IPS-NIHi7 (cell line): ENCODE measurements around the gene YPEL2.
"Not testable (repeated sequence)": the region's sequence is repeated elsewhere in the genome, so short reads cannot be mapped to it uniquely, and the experiment has no call there.

Experiments
- DNase-seq: peaks from one replicate; pipeline ENCODE4 v3.0.0; 2012; ENCODE audit warnings: mixed read lengths; ENCODE audit errors: extremely low spot score

Gene YPEL2, protein sequence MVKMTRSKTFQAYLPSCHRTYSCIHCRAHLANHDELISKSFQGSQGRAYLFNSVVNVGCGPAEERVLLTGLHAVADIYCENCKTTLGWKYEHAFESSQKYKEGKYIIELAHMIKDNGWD

DNA sequence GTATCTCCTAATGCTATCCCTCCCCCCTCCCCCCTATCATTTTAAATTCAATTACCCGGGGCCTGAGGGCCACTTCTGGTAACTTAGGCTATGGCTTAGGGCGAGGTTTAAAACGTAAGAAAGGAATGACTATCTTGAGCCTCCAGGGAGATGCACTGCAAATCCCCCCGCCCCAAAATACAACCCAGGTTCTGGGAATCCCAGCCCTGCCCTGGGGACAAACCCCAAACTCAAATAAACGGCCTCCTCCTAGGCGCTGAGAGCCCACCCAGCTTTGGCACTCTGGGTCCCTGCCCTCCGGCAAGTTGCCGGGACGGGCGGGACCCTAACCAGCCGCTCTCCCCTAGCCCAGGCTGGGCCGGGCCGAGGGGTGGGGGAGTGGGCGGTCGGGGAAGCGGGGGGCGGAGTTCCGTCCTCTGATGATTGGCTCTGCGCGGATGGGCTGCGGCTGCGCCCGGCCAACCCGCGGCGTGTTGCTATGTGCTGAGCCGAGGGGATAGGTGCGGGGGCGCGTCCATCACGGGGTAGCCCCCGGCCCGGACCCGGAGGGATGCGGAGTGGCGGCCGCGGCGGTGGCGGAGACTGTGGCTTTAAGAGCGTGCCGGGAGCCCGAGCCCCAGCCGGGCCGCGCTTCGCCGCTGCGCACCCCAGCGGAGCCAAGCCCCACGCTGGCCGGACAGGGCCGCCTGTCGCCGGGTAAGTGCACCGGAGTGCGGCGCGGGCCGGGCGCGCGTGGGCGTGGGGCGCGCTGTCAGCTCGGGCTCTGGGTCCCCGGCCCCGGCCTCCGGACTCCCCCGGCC is at the start of gene YPEL2:
YPEL2 (plus strand) TSS at position 527 of the 800 bp plus-strand sequence. CDS start 21,755 bp downstream, outside the sequence.
- peak; percentile 99 for DNase-seq

DNA sequence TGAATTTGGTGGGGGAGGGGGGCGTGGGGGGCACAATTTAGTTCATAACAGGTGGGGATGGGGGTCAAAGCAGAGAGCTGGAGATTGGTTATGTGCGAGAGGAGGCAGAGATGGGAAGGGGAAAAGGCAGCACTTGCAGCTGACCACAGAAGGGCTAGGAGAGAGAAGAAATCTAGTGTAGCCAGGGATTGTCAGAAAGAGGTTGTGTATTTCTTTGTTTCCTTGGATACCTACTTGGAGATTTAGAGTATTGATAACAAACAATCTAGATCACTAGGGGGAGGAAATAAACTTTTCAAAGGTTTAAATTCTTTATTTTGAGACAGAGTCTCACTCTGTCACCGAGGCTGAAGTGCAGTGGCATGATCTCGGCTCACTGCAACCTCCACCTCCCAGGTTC is 47.1 kb upstream of the YPEL2 start:
- no peak for DNase-seq

DNA sequence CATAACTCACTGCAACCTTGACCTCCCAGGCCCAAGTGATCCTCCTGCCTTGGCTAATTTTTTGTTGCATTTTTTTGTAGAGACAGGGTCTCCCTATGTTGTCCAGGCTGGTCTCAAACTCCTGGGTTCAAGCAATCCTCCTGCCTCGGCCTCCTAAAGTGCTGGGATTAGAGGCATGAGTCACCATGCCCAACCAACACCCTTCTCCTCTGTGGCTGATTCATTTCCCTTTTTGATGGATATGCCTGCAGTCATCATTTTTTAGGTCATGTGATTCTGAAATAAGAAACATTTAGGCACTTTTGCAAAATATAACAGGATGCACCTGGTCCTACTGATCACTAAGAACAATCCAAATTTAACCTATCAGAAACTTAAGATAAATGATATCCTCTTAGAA is 44.0 kb upstream of the YPEL2 start:
- no peak for DNase-seq

DNA sequence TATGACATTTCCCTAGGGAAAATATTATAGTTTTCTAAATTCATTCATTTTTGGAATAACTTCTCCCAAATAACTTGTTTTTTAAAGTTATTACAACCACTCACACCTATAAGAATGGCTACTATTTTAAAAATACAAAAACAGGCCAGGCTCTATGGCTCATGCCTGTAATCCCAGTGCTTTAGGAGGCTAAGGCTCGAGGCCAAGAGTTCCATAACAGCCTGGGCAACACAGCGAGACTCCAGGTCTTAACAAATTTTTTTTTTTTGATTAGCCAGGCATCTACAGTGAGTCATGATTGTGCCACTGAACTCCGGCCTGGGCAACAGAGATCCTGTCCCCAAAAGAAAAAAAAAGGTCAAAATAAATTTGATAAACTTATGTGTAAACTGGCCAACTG is 43.6 kb upstream of the YPEL2 start:
- DNase-seq: no peak

DNA sequence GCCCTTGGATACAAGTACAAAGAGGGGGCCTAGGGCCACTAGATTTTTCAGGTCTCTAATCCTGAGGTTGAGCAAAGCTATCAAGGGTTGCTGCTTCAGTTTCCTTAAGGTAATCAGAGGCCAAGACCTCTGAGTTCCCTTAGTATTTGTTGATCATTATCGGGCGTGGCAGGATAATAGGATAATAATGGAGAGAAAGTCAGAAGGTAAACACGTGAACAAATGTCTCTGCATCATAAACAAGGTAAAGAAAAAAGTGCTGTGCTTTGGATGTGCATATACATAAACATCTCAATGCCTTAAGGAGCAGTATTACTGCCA is 41.5 kb upstream of the YPEL2 start:
- peak; percentile 9 for DNase-seq

DNA sequence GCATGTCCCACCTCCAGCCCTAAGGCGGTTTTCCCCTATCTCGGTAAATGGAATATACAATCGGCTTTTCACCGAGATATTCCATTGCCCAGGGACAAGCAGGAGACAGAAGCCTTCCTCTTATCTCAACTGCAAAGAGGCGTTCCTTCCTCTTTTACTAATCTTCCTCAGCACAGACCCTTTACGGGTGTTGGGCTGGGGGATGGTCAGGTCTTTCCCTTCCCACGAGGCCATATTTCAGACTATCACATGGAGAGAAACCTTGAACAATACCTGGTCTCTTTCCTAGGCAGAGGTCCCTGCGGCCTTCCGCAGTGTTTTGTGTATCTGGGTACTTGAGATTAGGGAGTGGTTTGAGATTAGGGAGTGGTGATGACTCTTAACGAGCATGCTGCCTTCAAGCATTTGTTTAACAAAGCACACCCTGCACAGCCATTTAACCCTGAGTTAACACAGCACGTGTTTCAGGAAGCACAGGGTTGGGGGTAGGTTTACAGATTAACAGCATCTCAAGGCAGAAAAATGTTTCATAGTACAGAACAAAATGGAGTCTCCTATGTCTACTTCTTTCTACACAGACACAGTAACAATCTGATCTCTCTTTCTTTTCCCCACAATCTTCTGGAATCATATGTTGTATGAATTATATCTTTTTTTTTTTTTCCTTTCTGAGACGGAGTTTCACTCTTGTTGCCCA is 41.0 kb upstream of the YPEL2 start:
- peak; percentile 16 for DNase-seq

DNA sequence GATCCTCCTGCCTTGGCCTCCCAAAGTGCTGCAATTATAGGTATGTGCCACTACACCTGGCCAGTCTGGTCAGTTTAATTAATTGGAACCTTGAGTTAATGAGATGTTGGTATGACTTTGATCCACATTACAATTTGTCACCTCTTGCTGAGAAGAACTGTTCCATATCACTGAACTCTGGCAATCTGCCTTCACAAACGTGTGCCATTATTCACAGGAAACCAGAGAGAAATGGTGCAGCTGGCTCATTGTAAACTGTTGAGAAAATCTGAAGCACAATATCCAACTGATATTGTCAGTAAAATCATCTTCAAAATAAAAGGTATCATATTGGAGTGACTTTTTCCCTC is 39.3 kb upstream of the YPEL2 start:
- DNase-seq: no peak

DNA sequence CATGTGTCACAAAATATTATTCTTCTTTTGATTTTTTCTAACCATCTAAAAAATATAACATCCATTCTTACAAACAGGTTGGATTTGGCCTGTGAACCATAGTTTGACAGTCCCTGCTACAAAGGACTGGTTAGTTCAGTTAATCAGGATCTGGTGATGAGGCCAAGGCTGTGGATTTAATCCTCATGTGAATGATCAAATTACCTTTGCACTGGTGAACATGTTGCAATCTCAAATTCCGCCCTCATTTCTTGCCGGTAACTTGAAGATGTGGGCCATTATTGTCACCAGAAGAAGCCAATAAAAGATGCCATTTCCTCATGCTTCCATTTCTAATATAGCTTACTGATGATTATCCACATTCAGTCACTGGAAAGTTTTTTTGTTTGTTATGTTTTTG is 35.3 kb upstream of the YPEL2 start:
- DNase-seq: no peak

DNA sequence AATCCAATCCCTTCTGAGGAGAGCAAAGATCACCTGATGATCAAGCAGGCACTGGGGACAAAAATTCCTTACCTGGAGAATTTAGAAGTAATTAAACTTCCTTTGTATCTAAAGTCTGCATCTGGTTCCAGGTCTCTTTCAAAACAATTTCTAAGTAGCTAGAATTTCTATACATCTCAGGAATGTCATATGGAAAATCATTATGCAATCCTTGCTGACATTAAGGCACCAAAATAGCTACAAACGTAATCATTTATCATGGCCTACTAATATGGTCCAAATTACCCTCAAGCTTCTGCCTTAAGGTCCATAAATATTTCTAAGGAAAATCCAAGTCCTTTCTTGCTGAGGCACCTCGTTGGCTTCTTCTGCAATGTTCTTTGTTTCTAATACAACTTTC is 32.9 kb upstream of the YPEL2 start:
- no peak for DNase-seq

DNA sequence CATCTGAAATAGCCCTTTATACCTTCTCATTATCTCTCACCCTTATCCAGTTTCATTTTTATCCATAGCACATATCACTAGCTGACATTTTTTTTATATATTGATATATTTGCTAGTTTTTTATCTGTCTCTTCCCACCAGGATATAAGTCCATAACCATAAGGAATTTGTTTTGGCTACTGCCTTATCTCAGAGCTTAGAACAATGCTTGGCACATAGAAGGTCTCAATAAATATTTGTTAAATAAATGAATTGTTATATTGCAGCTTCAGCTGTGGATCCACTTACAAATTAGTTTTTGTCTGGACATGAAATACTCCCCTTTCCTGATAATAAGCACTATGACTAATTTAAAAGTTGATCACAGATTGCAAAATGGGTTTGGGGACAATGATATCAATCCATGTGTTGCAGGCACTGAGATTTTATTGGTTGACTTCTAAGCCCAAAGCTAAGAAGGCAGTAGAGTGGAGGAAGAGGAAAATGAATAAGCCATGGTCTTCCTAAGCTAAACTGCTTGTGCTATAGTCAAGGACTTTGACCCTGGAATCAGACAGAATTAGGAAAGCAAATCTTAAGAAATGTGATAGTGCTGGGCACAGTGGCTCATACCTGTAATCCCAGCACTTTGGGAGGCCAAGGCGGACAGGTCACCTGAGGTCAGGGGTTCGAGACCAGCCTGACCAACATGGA is 31.9 kb upstream of the YPEL2 start:
- DNase-seq: no peak

DNA sequence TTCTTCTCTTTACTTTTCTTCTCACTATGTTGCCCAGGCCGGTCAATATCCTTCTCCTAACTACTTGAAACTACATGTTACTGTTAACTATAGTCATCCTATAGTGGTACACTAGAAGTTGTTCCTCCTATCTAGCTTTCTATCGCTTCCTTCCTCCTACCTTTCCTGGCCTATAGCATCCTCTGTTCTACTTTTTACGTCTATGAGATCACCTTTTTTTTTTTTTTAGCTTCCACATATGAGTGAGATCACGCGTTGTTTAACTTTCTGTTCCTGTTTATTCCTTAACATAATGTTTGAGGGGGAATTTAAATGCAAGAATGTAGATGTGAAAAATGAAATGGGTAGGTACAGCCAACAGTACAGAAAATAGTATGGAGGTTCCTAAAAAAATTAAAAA is 30.5 kb upstream of the YPEL2 start:
- DNase-seq: no peak

DNA sequence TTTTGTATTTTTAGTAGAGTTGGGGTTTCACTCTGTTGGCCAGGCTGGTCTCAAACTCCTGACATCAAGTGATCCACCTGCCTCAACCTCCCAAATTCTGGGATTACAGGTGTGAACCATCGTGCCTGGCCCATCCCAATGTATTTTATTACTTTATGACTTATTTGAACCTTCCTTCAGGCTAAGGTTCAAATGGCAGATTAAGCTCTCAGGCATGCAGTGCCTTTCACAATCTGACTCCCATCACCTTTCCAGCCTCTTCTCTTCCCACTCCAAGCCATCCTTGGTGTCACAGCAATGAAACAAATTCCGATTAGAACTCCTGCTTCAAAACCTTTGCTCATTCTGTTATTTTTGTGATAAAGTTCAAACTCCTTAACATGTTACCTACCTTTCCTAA is 26.6 kb upstream of the YPEL2 start:
- no peak for DNase-seq

DNA sequence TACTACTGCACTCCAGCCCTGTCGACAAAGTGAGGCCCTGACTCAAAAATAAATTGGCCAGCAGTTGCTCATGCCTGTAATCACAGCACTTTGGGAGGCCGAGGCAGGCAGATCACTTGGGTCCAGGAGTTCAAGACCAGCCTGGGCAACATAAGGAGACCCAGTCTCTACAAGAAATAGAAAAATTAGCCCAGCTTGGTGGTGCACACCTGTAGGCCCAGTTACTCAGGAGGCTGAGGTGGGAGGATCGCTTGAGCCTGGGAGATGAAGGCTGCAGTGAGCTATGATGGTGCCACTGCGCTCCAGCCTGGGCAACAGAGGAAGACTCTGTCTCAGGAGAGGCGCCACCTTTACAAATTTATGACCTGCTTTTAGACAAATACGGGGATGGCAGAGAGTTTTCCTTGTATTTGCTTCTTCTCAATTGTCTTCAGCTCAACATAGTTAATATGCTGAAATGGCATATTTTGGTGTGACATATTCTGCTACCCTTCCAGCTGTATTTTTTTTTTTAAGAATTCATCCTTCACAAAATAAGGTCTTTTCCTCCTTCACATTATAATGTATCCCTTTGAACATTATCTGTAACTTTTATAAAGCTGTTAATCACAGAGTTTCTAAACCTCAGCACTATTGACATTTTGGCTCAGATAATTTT is 21.1 kb upstream of the YPEL2 start:
- DNase-seq: no peak

DNA sequence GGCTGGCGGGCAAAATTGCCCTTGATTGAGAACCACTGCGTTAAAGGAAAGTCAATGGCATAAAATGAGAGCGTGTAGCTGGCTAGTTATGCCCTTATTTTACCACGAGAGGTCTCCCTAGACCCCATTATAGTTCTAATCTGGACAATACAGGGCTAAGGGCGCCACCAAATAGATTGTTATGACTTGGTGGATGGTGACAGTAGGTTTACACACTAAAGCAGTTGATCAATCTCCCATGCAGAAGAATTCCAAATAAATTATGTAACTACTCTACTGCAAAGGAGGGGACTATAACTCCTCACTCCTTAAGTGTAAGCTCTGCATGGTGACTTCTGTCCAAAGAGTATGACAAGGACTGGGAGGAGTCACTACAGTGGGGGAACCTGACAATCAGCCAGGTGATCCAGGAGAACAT is 20.4 kb upstream of the YPEL2 start:
- peak; percentile 69 for DNase-seq

DNA sequence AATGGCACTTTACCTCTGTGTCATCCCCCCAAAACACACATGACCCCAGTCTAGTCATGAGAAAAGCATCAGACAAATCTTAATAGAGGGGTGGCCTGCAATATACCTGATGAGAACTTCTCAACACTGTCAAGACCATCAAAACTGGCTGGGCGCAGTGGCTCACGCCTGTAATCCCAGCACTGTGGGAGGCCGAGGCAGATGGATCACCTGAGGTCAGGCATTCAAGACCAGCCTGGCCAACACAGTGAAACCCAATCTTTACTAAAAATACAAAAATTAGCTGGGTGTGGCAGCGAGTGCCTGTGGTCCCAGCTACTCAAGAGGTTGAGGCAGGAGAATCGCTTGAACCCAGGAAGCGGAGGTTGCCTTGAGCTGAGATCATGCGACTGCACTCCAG is 19.9 kb upstream of the YPEL2 start:
- DNase-seq: not testable (repeated sequence)

DNA sequence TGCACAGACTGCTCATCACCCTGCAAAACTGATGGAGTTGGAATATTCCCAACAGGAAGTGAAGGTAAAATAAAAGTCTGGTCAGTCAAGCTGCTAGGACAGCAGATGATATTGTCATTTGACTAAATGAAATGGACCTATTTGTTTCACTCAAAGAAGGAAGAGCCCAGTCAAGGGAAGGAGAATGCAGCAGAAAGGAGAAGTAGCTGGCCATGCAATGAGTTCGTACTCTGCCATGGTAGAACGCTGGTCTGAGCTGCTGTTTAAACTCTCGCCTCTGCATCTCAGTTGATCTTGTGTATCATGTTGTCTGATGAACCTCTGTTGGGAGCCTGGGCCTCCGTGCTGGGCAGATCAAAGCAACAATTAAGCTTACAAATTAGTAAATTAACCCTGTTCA is 15.6 kb upstream of the YPEL2 start:
- no peak for DNase-seq

DNA sequence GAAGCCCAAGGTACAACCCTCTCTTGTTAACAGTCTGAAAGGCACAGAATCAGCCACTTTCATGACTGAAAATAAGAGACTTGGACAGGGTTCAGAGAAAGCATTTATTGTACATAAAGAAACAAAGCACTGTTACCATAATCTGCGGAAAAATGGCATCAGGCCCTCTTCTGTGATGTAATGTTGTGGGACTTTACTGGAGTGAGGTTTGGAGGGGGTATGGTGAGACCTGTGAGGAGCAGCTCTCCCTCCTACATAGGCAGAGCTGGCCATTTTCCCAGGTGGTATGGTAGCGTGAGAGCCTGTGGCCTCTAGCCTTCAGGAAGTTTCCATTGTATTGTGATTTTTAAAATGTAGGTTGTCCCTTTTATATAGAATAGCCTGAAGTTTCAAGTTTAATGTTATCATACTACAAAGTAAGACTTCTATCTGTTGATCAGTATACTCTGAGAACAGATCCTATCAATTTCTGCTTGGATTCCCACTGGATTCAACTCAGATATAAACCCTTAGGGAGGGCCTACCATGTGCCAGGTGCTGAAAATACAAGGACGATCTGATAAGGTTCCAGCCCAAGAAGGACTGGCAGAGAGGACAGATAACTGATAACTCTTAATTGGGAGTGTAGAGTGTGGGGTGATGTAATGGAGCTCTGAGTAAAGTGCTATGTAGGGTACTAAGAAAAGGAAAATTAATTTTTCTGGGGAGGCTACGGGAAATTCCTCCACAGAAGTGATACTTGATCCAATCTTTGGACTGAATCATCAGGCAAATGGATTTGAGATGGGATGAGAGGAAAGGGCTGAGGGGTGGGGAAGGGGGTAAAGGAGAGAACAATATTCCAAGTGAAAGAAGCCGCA is 4.1 kb upstream of the YPEL2 start:
- DNase-seq: no peak

DNA sequence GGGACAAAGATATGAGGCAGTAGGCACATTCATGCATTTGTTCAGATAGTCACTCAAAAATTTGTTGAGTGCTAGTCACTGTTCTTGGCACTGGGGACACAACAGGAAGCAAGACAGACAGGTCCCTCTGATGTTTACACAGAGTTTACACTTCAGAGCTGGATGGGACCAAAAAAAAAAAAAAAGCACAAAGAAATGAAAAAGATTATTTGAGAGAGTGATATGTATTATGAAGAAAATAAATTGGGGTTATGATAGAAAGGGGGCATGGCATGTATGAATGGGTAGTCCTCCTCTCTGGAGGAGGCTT is 3.5 kb upstream of the YPEL2 start:
- DNase-seq: no peak

DNA sequence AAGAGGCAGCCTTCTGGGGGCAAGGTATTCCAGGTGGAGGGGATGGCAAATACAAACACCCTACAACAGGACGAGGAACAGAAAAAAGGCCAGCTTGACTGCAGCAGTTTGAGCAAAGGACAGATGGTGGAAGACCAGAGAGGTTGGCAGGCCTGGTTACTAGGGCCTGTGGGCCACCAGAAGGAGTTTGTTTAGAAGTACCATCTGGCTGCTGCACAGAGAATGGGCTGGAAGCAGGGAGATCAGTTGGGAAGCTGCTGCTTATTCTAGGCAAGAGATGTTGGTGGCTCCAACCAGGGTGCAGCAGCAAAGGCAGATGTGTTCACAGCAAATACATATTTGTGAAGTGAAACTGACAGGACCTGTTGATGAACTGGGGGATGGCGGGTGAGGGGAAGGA is 2.9 kb upstream of the YPEL2 start:
- DNase-seq: no peak

DNA sequence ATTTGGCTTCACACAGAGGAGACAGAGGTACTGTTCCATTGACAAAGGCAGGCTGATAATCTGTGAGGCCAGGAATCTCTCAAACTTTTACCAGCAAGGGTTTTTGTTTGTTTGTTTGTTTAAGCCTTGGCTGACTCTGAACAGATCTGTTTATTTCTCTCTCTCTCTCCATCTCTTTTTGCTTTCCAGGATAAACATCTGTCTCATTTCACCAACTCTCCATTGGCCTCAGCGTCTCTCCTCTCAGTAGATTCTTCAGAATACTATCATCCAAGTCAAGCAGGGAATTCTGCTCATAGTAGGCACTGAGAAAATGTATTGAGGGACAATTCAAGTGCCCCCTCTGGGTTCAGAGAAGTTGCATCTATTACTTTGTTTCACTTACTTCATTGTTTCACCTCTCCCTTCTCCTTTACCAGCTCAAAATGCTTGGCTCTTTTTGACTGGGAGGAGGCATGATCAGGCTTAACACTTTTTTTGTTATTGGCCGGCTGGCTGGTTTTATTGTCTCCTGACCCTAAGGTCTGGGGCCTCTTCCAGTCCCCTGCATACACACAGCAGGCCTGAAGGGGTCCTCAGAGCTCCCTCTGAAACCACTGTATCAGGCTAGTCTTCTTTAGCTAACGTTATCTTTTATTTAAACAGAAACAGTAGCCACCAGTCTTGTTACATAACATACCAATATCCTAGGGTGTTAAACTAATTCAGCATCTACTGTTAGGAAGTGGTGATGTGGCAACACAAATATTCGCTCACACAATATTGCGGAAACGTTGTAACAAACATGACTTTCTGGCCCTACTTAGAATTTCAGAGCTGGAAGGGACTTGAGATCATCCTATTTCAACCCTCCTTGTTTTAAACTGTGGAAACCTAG is 2.0 kb upstream of the YPEL2 start:
- peak; percentile 76 for DNase-seq
